ES-I3 (cell line): ENCODE measurements around the gene PSAPL1.

Experiments used
- H3K36me3 ChIP-seq: 2 replicates; pipeline ENCODE4 v1.6.1; 2013; ENCODE audit warnings: mild to moderate bottlenecking, low read length, control low read depth, moderate library complexity; ENCODE audit not compliant: insufficient read depth
- H3K4me1 ChIP-seq: 2 replicates; pipeline ENCODE4 v1.6.1; 2013; ENCODE audit warnings: mild to moderate bottlenecking, control low read depth, low read length; ENCODE audit not compliant: insufficient read depth
- H3K9ac ChIP-seq: 2 replicates; pipeline ENCODE4 v1.6.1; 2013; ENCODE audit warnings: low read depth, mild to moderate bottlenecking, low read length, moderate library complexity
- H3K9me3 ChIP-seq: 2 replicates; pipeline ENCODE4 v1.6.1; 2013; ENCODE audit warnings: mild to moderate bottlenecking, low read length, moderate library complexity; ENCODE audit not compliant: control insufficient read depth, insufficient read depth

PSAPL1 gene

GRCh38 chr4:7448036-7448435, 13.3 kb upstream of the PSAPL1 start:
- Histone ChIP-seq H3K9me3 (no peaks in the 10 kb centered on the region), H3K36me3 (no peaks in the 10 kb centered on the region), H3K9ac (no peak overlapping the region), H3K4me1 (peaks cover 3% of the 10 kb centered on the region; the same call in 1 of the 2 replicates)

DNA sequence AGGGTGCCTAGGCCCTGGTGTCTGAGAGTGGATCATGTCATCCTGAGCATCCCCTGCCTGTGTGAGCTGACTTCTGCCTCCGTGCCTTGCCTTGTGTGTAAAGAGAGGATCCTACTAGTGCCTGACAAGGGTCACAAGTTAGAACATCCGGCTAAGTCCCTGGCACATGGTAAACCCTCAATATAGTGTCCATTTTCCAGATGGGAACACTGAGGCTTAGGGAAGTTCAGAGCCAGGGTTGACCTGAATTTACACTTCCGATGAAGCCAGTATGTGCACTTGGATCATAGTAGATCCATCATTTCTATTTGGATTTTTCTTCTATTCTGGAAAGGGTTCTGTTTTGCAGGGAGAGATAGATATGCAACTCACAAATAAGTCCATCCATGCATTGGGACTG, 12.5 kb upstream of the PSAPL1 start:
- H3K4me1 ChIP-seq = peaks cover 3% of the 10 kb centered on the region; the same call in 1 of the 2 replicates
- no peaks in the 10 kb centered on the region for H3K36me3 ChIP-seq

GRCh38 chr4:7444731-7445130, 10.0 kb upstream of the PSAPL1 start:
- no peaks in the 10 kb centered on the region for H3K36me3 ChIP-seq
- H3K9me3 ChIP-seq = no peaks in the 10 kb centered on the region
- peaks cover 3% of the 10 kb centered on the region; the same call in 1 of the 2 replicates for H3K4me1 ChIP-seq
- no peak overlapping the region for H3K9ac ChIP-seq

More for the DNA sequence above, 12.5 kb upstream of the PSAPL1 start:
- no peak overlapping the region for H3K9ac ChIP-seq
- H3K9me3 ChIP-seq = no peaks in the 10 kb centered on the region

- Histone ChIP-seq H3K4me1 (peaks cover 3% of the 10 kb centered on the region; the same call in 1 of the 2 replicates), H3K9me3 (no peaks in the 10 kb centered on the region), H3K36me3 (no peaks in the 10 kb centered on the region), H3K9ac (no peak overlapping the region)
Measured at GRCh38 chr4:7444314-7444713, 9.6 kb upstream of the PSAPL1 start.

DNA sequence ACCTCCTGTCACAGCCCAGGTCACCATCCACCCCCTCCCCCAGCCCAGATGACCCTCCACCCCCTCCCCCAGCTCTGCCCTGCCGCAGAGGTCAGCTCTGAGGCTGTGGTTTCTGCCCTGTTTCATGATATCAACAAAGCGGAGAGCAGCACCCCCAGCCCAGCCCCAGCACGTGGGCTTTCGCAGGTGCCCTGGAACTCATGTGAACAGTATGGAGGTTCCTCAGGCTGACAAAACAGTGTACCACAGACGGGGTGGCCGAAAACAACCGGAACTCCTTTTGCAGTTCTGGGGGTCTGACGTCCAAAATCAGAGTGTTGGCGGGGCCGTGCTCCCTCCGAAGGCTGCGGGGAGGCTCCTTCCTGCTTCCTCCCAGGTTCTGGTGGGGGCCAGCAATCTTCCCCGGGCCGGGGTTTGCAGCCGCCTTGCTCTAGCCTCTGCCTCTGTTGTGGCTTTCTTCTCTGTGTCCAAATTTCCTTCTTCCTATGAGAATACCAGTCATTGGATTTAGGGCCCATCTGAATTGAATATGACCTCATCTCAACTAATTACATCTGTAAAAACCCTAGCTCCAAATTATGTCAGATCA, 7.9 kb upstream of the PSAPL1 start:
- Histone ChIP-seq H3K9ac (no peak overlapping the region), H3K9me3 (no peaks in the 10 kb centered on the region; the same call in 1 of the 2 replicates), H3K36me3 (no peaks in the 10 kb centered on the region), H3K4me1 (peaks cover 3% of the 10 kb centered on the region; the same call in 1 of the 2 replicates)

GRCh38 chr4:7441201-7441600, 6.5 kb upstream of the PSAPL1 start:
- peaks cover 3% of the 10 kb centered on the region; the same call in 1 of the 2 replicates for H3K4me1 ChIP-seq
- H3K36me3 ChIP-seq = no peaks in the 10 kb centered on the region
- H3K9me3 ChIP-seq = no peaks in the 10 kb centered on the region; the same call in 1 of the 2 replicates
- H3K9ac ChIP-seq = no peak overlapping the region

DNA sequence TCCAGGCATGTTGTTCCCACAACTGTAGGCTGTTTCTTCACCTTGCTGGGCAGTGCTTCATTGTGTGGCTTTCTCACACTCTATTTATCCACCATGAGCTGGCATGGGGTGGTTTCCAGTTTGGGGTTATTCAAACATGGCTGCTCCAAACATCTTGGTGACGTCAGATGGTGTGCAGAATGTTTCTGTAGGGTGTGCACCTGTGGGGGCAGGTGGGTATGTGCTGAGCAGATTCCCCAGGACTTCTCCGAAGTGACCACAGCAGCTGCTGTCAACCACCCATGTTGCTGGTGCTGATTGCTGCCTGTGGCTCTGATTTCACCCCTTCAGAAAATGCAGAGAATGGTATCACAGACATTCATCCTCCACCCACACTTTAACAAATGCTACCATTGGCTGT, 5.0 kb upstream of the PSAPL1 start:
- no peaks in the 10 kb centered on the region for H3K36me3 ChIP-seq
- H3K9ac ChIP-seq = no peak overlapping the region
- peaks cover 8% of the 10 kb centered on the region; the same call in 1 of the 2 replicates for H3K4me1 ChIP-seq
- no peaks in the 10 kb centered on the region; the same call in 1 of the 2 replicates for H3K9me3 ChIP-seq

DNA sequence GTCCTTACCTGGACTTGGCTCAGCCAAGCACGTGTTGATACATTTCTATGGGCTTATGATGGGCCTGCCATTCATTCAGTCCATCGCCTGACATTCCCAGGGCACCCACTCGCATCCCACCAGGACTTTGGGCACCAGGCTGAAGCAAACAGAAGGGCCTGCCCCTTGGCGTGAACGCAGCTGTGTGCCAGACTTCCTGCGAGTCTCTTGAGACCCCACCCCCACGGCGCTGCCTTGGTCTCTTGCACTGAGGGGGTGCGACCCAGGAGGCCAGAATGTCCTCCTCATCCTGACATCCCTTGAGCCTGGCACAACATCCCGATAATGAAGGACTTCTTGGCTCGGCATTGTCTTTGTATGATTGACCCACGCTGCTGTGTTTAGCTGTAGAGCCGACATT, 1.5 kb upstream of the PSAPL1 start:
- Histone ChIP-seq H3K9ac (no peak overlapping the region), H3K4me1 (peaks cover 11% of the 10 kb centered on the region; the same call in 1 of the 2 replicates), H3K9me3 (no peaks in the 10 kb centered on the region; the same call in 1 of the 2 replicates), H3K36me3 (no peaks in the 10 kb centered on the region)

DNA sequence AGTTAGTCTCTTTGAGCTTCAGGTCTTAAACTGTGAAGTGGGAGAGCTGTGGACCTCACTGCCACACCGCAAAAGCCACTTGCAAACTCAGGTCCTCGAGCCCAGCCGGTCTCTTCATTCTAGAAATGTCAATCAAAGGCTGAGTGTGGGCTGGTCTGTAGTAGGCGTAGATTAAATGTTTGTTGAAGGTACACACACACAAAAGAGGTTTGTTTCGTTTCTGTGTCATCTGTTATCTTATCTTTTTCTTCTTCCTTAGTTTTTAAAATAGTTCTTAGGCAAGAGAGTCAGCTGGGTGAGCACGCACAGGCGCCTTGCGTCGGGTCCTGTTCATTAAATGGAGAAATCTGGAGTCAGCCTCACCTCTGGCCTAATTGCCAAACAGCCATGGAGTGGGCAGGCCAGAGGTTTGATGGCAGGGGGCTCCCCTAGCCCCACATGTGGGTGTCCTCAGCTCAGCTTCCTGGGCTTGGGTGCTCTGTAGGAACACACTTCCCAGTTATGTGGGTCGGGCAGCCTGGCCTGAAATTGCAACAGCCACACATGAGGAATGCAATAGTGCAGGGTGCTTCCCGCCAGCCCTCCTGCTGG, 836 bp upstream of the PSAPL1 start:
- H3K36me3 ChIP-seq = no peaks in the 10 kb centered on the region
- peaks cover 14% of the 10 kb centered on the region; the same call in 1 of the 2 replicates for H3K4me1 ChIP-seq
- no peaks in the 10 kb centered on the region; the same call in 1 of the 2 replicates for H3K9me3 ChIP-seq
- H3K9ac ChIP-seq = no peak overlapping the region

DNA sequence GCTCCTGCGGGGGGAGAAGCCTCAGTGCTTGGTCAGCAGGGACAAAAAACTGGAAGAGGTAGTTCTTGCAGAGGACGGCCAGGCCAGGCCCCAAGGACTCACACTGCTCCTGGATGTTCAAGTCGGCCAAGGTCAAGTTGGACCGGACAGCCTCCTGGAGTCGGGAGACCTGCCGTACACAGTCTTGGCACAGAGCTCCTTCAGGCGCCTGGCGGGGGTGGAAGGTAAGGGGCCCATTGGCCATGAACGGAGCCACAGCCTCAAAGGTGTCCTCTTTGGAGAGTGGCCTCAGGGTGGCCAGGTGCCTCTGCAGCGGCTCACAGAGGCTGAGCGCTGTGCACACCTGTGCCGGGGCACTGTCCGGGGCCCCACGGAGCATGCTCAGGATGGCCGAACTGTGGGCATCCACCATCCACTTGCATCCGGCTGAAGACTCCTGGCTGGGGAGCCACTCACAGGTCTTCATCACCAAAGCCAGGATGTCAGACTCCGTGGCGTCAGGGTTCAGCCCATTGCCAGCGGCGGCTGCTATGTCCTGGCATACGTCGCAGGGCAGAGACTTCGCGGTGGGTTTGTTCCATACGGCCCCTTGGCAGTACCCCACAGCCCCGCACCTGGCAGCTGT, 477 bp downstream of the PSAPL1 start:
- no peak overlapping the region for H3K9ac ChIP-seq
- no peaks in the 10 kb centered on the region; the same call in 1 of the 2 replicates for H3K9me3 ChIP-seq
- peaks cover 24% of the 10 kb centered on the region; the same call in 1 of the 2 replicates for H3K4me1 ChIP-seq
- H3K36me3 ChIP-seq = no peaks in the 10 kb centered on the region

GRCh38 chr4:7433376-7434140, 1.2 kb downstream of the PSAPL1 start:
- Histone ChIP-seq H3K9me3 (no peaks in the 10 kb centered on the region; the same call in 1 of the 2 replicates), H3K36me3 (no peaks in the 10 kb centered on the region), H3K4me1 (peaks cover 24% of the 10 kb centered on the region; the same call in 1 of the 2 replicates), H3K9ac (no peak overlapping the region)

DNA sequence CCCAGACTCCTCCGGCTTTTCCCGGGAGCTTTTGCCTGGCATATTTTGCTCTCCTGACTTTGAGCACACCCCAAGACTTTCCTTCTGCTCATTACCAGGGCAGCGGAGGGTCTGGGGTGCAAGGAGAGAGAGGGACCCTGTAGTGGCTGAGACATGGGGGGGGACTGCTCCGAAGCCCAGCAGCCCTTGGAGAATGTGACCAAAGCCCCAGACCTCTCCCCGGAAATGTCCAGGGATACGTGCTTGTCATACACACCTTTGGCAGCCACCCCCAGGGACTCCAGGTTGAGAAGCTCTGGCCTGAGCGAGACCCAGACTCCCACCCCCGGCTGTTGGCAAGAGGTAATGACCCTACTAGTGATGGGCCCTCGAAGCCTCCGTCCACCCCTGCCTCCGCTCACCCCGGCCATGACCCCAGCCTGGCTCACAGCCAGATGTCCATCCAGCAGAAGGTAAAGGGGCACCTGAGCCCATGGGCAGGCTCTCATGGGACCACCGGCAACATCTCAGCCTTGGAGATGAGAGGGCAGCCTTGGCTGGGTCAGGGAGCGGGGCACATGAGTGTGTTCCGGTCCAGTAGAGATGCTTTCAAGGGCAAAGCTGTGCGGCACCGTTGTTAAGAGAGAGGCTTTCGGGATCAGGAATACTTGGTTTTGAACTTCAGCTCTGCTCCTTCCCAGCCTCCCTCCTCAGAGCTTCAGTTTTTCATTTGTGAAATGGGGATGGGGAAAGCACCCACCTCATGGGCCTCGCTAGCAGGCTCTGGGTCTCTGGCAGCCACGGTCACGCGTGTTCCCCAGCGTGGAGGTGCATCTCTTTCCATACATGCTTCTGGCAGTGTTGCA, 2.0 kb downstream of the PSAPL1 start:
- H3K9ac ChIP-seq = no peak overlapping the region
- no peaks in the 10 kb centered on the region for H3K36me3 ChIP-seq
- peaks cover 30% of the 10 kb centered on the region for H3K4me1 ChIP-seq
- no peaks in the 10 kb centered on the region; the same call in 1 of the 2 replicates for H3K9me3 ChIP-seq

GRCh38 chr4:7431696-7432530, 2.8 kb downstream of the PSAPL1 start:
- no peak overlapping the region for H3K9ac ChIP-seq
- H3K36me3 ChIP-seq = no peaks in the 10 kb centered on the region
- no peaks in the 10 kb centered on the region for H3K9me3 ChIP-seq
- peaks cover 35% of the 10 kb centered on the region for H3K4me1 ChIP-seq
